Body of pancreas (tissue), 4 donors: ENCODE measurements around the gene ILDR1. TPM values are rescaled to one million over a fixed set of nuclear protein-coding genes. Genes with fewer than 3 reads are reported as not detected.

Source experiments
- ATAC-seq: fragments of 150-250 bp; one replicate; pipeline ENCODE4 v1.9.1; 2016
- DNase-seq, 4 donors: peaks; one replicate each; pipeline ENCODE4 v3.0.0-alpha.2; 2019
- H3K27ac ChIP-seq, 4 donors: fragments of 200-600 bp; sonication (generic); 1 replicate in 3 of 4; 2 replicates in 1 of 4; pipeline versions ENCODE4 v1.5.1 to v1.6.1; 2016 to 2019; ENCODE audit warnings: mild to moderate bottlenecking in 1 of 4, mixed read lengths in 1 of 4, moderate library complexity in 1 of 4
- H3K27me3 ChIP-seq, 2 donors: fragments of 200-600 bp; sonication (generic); one replicate each; pipeline ENCODE4 v1.6.0; 2016; ENCODE audit warnings: mild to moderate bottlenecking in 1 of 2
- H3K36me3 ChIP-seq, 2 donors: fragments of 200-600 bp; sonication (generic); replicated peaks in 1 of 2; 2 replicates each; pipeline ENCODE4 v1.5.1; 2016; ENCODE audit warnings: low read depth in 2 of 2; ENCODE audit not compliant: insufficient read depth in 1 of 2
- H3K4me1 ChIP-seq: fragments of 200-600 bp; sonication (generic); one replicate; pipeline ENCODE4 v1.6.0; 2016
- H3K4me3 ChIP-seq, 2 donors: fragments of 200-600 bp; sonication (generic); 1 replicate in 1 of 2; 2 replicates in 1 of 2; pipeline ENCODE4 v1.5.1; 2016 to 2019
- H3K9me3 ChIP-seq, 3 donors: fragments of 200-600 bp; sonication (generic); 1 replicate in 2 of 3; 2 replicates in 1 of 3; pipeline ENCODE4 v1.5.1; 2016
- POLR2A ChIP-seq, 3 donors: fragments of 450-650 bp; IDR thresholded peaks; one replicate each; pipeline ENCODE4 v1.6.1; 2016; ENCODE audit warnings: antibody characterized with exemption in 3 of 3, mild to moderate bottlenecking in 2 of 3
- WGBS, 2 donors: methylation state at CpG; one replicate each; pipeline ENCODE4 v1.1.5; 2017; 5-methylcytosine and 5-hydroxymethylcytosine counted together
- intact Hi-C: fragments of 100-400 bp; cut with DNase I; formaldehyde crosslinking; loops from one replicate; pipeline ENCODE4 v1.15.1; 2023
- total RNA-seq, 2 donors: library from RNA; depleted of rRNA; stranded (reverse); fragments of >200 nt; gene quantifications; one replicate each; pipeline ENCODE4 v1.1.0, GENCODE V29; 2016
- TF ChIP-seq, protein P1 (sequence below), 7 experiments: fragments of 450-650 bp in 4 of 7; fragments of 200-600 bp in 3 of 7; sonication (generic) in 3 of 7; IDR thresholded peaks; one replicate each; pipeline ENCODE4 v1.5.1; 2016 to 2019; ENCODE audit warnings: antibody characterized with exemption in 7 of 7

ILDR1 gene
- total RNA-seq, 2 donors from 2014 or later = 2.9 to 4.6 TPM

DNA sequence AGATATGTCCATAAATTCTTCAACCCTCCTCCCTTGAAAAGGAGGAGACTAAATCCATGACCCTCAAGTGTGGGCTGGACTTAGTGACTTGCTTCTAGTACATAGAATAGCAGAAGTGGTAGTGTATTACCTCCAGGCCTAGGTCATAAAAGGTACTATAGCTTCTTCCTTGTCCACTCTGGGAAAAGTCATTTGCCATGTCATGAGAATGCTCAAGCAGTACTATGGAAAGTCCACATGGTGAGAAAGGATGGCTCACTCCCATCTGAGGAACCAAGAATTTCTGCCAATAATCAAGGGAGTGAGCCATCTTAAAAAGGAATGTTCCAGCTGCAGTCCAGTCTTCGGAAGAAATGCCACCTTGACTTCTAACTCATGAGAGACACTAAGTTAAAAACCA is 10.5 kb upstream of the ILDR1 start:
- H3K4me1 ChIP-seq = no peaks in the 10 kb centered on the region
- H3K36me3 ChIP-seq = no peaks in the 10 kb centered on the region
- ATAC-seq (no peak), DNase-seq (no peak)
- H3K4me3 ChIP-seq = no peak overlapping the region
- H3K27me3 ChIP-seq = no peaks in the 10 kb centered on the region
- intact Hi-C loops = no loop called here
- no peak overlapping the region for H3K27ac ChIP-seq
- WGBS, 2 donors = 86 to 100% methylated on average over 1 of the region's 1 CpG
- TF ChIP-seq, protein P1, sequence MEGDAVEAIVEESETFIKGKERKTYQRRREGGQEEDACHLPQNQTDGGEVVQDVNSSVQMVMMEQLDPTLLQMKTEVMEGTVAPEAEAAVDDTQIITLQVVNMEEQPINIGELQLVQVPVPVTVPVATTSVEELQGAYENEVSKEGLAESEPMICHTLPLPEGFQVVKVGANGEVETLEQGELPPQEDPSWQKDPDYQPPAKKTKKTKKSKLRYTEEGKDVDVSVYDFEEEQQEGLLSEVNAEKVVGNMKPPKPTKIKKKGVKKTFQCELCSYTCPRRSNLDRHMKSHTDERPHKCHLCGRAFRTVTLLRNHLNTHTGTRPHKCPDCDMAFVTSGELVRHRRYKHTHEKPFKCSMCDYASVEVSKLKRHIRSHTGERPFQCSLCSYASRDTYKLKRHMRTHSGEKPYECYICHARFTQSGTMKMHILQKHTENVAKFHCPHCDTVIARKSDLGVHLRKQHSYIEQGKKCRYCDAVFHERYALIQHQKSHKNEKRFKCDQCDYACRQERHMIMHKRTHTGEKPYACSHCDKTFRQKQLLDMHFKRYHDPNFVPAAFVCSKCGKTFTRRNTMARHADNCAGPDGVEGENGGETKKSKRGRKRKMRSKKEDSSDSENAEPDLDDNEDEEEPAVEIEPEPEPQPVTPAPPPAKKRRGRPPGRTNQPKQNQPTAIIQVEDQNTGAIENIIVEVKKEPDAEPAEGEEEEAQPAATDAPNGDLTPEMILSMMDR (IDR thresholded peaks at IDR 0.05) = no peak
- TF ChIP-seq POLR2A (IDR thresholded peaks at IDR 0.05) = no peak
- H3K9me3 ChIP-seq = peaks cover 0 to 8% (median 0%) of the 10 kb centered on the region in 3 donors

DNA sequence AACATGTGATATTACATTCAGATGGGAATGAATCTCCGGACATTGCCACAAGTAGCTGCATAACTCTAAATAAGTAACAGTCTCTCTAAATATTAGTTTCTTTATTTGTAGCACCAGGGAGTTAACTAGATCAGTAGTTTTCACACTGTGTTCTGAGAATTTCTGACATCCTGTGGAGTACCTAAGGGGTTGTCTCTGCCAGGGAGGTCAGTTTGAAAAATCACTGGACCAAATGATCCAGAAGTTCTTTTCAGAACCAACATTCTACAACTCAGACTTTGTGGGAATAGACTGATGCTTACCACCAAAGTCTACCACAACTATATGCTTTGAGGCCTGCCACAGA is 9.0 kb upstream of the ILDR1 start:
- H3K27ac ChIP-seq = no peak overlapping the region
- WGBS, 2 donors = 88 to 94% methylated on average over 1 of the region's 1 CpG
- H3K36me3 ChIP-seq = no peaks in the 10 kb centered on the region

DNA sequence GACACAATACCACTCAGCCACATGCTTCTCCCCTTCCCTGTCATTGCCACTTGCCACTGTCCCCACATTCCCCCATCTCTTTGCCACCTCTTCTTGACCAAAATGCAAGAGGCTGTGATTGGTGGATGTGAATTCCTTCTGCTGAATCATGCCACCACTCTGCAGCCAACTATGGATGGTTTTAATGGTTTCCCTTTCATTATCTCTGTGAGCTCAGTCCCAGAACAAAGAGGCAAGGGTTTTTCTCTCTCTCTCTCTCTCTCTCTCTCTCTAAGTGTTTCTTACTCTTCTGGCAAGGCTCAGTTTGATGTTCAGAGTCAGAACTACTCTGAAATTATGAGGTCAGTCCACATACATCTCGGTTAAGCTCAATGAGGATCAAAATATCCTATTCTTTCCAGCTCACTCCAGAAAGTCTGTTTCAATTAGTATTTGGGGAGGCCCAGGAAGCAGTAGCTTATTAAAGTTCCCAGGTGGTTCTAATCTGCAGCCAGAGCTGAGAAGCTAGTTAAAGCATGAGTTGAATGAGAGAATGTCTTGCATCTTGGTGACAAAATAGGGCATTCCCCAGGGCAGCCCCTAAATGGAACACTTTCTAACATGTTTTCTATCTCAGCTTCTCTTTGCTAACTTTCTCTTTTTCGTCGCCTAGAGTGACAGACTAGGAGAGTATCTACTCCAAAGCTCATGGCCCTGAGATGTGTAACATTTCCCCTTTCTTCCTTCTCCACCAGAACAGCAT is 8.5 kb upstream of the ILDR1 start:
- Histone ChIP-seq H3K4me3 (no peak overlapping the region), H3K9me3 (no peaks in the 10 kb centered on the region), H3K4me1 (no peaks in the 10 kb centered on the region), H3K27me3 (no peaks in the 10 kb centered on the region), H3K27ac (no peak overlapping the region), H3K36me3 (no peaks in the 10 kb centered on the region)
- no peak for TF ChIP-seq POLR2A (IDR thresholded peaks at IDR 0.05)
- TF ChIP-seq, protein P1 (IDR thresholded peaks at IDR 0.05) = no peak
- no peak for DNase-seq
- intact Hi-C loops = no loop called here
- no peak for ATAC-seq
- 77 to 87% methylated on average over 3 of the region's 3 CpGs for WGBS, 2 donors

More for the DNA sequence above, 9.0 kb upstream of the ILDR1 start:
- no peak for ATAC-seq
- no peak for DNase-seq
- no peaks in the 10 kb centered on the region for H3K27me3 ChIP-seq
- TF ChIP-seq, protein P1 (IDR thresholded peaks at IDR 0.05) = no peak
- no peak for TF ChIP-seq POLR2A (IDR thresholded peaks at IDR 0.05)
- intact Hi-C loops = no loop called here
- H3K4me1 ChIP-seq = no peaks in the 10 kb centered on the region
- no peaks in the 10 kb centered on the region for H3K9me3 ChIP-seq
- no peak overlapping the region for H3K4me3 ChIP-seq

DNA sequence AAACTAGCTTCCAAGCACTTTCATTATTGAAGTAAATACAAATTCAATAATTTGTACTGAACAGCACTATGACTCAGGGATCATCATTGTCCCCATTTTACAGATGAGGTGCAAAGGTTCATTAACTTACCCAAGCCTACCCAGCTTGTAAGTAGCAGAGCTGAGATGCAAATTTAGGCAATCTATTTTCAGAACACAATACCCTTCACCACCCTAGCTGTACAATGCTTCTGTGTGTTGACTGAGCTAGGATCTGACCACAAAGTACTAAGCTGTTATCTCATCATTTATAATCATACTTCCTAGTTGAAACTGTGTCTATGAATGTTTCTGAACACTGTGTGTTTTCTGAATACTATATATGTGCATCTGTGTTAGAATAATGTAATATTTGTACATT is 3.2 kb upstream of the ILDR1 start:
- no peaks in the 10 kb centered on the region for H3K27me3 ChIP-seq
- H3K27ac ChIP-seq = no peak overlapping the region
- ATAC-seq (no peak), DNase-seq (no peak)
- H3K4me1 ChIP-seq = peaks cover 11% of the 10 kb centered on the region
- no peaks in the 10 kb centered on the region for H3K9me3 ChIP-seq
- H3K36me3 ChIP-seq = no peaks in the 10 kb centered on the region
- H3K4me3 ChIP-seq = no peak overlapping the region
- intact Hi-C loops = no loop called here
- no peak for TF ChIP-seq POLR2A (IDR thresholded peaks at IDR 0.05)
- TF ChIP-seq, protein P1 (IDR thresholded peaks at IDR 0.05) = no peak

DNA sequence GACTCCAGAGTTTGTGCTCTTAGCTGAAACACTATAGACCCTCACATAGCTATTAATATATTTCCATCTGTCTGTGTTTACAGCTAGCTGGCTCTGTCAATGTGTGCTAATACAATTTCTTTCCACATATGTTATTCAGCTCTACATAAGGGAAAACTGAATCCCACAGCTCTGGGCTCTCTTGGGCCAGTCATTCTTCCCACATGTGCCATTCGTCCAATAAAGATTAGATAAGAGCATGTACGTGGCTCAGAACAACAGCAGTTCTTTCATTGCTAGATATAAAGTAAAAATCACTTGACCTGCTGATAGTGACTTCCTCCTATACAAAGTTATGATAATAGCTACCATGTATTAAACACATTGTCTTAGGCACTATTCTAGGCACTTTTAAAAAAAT is 2.8 kb upstream of the ILDR1 start:
- H3K27me3 ChIP-seq = no peaks in the 10 kb centered on the region
- WGBS, 2 donors = 7 to 10% methylated on average over 2 of the region's 2 CpGs
- DNase-seq (no peak), ATAC-seq (no peak)
- no peak overlapping the region for H3K4me3 ChIP-seq
- no peaks in the 10 kb centered on the region for H3K36me3 ChIP-seq
- intact Hi-C loops = no loop called here
- peaks cover 11% of the 10 kb centered on the region for H3K4me1 ChIP-seq
- TF ChIP-seq, protein P1 (IDR thresholded peaks at IDR 0.05) = no peak
- TF ChIP-seq POLR2A (IDR thresholded peaks at IDR 0.05) = no peak
- no peaks in the 10 kb centered on the region for H3K9me3 ChIP-seq
- no peak overlapping the region for H3K27ac ChIP-seq
